Measurements from ENCODE around the gene PODXL2.

PODXL2 gene

DNA sequence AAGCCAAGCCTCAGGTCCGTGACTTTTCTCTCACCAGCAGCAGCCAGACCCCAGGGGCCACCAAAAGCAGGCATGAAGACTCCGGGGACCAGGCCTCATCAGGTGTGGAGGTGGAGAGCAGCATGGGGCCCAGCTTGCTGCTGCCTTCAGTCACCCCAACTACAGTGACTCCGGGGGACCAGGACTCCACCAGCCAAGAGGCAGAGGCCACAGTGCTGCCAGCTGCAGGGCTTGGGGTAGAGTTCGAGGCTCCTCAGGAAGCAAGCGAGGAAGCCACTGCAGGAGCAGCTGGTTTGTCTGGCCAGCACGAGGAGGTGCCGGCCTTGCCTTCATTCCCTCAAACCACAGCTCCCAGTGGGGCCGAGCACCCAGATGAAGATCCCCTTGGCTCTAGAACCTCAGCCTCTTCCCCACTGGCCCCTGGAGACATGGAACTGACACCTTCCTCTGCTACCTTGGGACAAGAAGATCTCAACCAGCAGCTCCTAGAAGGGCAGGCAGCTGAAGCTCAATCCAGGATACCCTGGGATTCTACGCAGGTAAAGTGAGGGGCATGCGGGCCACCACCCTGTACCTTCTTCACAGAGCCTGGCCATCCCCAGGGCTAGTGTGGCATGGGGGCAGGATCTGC is 31.8 kb downstream of the PODXL2 start:
- no peak for DNase-seq

DNA sequence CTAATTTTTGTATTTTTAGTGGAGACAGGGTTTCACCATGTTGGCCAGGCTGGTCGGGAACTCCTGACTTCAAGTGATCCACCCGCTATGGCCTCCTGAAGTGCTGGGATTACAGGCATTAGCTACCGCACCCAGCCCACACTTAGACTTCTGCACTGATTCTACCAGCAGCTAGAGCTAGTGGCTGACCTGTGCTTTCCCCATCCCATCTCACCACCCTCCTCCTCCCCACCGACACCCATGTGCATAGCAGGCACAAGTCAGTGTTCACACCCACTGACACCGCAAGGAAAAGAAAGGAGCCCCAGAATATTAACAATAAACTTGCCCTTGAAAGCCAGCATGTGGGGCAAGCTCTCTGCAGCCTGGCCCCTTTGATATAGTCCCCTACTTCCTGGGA is 32.6 kb downstream of the PODXL2 start:
- no peak for DNase-seq

- DNase-seq, result no peak
These were observed 33.0 kb downstream of the PODXL2 start for GRCh38 chr3:127662001-127662469.

DNA sequence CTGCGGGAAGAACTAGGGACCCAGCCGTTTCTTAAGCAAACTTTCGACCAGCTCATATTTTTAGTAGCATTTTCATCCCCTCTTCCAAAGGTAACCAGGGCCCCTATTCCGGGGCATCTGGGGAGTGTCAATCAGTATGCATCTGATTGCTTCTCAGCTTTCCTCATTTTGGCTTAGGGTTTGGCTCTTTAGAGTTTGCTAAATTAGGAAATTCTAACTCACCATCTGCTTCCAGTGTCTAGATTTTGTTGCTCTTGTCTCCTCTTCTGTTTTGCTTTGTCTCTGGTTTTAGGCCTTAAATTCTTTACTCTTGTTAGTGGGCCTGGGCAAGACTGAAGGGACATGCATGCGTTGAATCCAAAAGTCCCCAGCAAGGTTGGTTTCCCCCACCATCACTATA is 34.2 kb downstream of the PODXL2 start:
- no peak for DNase-seq

DNA sequence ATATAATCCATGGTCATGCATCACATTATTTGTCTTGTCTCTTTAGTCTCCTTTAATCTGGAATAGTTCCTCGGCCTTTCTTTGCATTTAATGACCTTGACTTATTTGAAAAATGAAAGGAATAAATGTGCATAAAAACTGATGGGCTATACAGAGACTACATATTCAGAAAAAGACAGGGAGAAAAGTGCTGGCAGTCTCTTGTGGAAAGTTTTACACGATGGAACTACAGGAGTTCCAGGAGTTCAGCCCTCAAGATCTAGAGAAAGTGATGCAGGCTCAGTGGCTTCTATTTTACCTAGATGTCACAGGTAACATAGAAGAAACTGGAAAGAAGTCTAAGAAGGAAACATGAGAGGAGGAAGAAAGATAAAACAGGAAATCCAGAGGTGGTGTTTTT is 36.2 kb downstream of the PODXL2 start:
- no peak for DNase-seq

DNA sequence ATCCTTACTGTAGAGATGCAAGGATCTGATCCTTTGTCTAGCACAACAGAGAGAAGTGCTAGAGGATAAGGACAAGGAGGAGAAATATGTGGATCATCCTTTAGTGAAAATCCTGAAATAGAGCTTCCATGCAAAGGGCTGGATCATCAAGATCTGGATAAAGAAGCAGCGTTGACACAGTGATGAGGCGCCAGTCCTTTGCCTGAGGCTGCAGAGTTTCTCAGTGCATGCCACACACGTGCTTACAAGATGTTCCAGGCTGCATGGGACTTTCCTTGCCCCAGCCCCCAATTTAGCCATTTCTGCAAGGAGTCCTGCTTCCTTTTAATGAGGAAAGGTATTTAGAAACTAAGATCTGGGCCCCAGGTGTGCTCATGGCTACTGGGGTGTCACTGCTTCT is 36.6 kb downstream of the PODXL2 start:
- no peak for DNase-seq

DNA sequence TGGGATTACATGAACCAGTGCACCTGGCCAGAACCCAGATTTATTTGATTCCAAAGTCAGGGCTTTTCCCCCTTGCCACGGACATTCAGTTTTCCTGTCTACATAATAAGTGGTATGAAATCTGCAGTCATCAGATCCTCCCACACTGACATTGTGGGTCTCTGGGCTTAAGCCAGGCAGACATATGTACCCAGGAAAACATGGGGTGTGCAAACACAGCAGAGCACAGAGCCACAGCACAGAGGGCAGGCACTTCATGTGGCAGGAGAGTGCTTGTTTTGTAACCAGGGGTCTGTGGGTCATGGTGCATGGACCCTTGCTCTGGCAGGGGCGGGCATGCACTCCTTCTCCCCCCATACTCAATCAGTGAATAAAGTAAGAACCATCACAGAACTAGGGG is 37.7 kb downstream of the PODXL2 start:
- DNase-seq, result no peak

DNA sequence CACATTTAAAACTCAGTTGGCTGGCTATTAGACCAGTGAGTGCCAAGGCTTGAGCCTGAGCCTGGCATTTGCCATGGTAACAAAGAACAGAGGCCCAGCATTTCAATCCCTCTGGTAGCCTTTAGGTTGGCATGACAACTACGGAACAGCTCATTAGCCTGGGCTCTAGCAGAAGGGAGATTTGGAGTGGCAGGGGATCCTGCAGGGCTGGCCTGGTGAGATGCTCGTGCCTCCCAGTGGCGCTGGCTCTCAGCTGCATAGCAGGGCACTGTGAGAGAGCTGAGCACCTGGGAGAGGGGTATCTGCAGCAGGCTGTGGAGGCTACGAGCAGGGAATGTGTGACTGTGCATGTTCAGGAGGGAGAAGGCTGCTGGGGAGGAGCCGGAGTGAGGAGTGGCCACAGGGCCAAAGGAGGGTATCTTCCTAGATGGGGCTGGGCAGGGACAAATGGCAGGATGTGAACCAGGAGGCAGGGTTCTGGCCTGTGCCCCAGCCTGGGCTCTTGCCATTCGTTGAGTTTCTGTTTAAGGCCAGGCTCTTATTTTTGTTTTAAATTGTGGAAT is 38.2 kb downstream of the PODXL2 start:
- no peak for DNase-seq

DNA sequence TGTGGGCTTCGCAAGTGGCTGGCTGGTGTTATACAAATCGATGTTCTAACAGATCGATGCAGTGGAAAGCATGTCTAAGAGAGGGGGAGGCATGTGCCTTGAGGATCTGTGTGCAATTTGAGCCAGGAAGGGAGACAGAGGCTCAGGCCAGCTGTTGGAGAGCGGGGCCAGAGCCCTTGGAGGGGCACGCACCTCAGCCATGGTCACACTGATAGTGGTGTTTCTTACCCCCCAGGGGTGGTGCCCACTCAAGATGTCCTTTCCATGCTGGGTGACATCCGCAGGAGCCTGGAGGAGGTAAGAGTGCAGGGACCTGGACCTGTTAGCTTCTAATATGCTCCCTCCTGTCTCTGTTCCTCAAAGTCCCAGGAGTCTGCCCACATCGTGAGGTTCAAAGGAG is 39.9 kb downstream of the PODXL2 start:
- no peak for DNase-seq

DNA sequence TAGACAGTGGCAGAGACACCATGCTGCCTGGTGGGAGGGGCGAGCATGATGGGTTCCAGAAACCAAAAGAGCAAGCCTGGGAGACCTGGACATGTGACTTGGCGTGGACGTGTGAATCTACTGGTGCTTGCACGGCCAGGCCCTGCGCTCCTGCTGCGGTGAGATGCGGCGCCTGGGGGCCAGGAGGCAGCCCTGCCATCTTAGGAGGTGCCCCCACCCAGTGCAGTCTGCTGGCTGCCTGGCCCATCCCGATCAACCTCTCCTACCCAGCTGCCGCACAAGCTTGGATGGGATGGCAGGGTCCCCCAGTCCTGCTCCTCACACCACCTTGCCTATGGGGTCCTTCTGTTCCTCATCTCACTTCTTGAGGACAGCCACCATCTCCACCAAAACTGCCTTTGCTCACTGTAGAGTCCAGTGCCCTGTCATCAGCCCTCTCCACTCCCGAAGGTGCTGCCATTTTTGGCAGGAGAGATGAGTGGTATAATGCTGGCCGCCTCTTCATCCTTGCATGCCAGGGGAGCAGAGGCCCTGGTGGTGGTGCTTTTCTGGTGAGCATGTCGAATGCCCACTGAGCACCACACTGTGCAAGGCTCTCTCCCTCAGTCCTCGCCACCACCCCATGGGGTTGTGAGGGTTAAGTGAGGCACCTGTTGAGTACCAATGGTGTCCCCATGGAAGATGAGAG is 40.7 kb downstream of the PODXL2 start:
- no peak for DNase-seq

- no peak for DNase-seq
These were observed 41.2 kb downstream of the PODXL2 start for GRCh38 chr3:127670229-127670559.

GRCh38 chr3:127670761-127671522 is 42.0 kb downstream of the PODXL2 start:
- DNase-seq, result no peak

GRCh38 chr3:127671523-127672428 is 42.8 kb downstream of the PODXL2 start:
- no peak for DNase-seq

GRCh38 chr3:127672429-127673190 is 43.6 kb downstream of the PODXL2 start, which contains the start of gene ABTB1:
Gene ABTB1, plus strand, starts transcription at chr3:127672952. Its CDS starts 74 bp downstream, at chr3:127673026.
- peak; percentile 75 for DNase-seq

DNA sequence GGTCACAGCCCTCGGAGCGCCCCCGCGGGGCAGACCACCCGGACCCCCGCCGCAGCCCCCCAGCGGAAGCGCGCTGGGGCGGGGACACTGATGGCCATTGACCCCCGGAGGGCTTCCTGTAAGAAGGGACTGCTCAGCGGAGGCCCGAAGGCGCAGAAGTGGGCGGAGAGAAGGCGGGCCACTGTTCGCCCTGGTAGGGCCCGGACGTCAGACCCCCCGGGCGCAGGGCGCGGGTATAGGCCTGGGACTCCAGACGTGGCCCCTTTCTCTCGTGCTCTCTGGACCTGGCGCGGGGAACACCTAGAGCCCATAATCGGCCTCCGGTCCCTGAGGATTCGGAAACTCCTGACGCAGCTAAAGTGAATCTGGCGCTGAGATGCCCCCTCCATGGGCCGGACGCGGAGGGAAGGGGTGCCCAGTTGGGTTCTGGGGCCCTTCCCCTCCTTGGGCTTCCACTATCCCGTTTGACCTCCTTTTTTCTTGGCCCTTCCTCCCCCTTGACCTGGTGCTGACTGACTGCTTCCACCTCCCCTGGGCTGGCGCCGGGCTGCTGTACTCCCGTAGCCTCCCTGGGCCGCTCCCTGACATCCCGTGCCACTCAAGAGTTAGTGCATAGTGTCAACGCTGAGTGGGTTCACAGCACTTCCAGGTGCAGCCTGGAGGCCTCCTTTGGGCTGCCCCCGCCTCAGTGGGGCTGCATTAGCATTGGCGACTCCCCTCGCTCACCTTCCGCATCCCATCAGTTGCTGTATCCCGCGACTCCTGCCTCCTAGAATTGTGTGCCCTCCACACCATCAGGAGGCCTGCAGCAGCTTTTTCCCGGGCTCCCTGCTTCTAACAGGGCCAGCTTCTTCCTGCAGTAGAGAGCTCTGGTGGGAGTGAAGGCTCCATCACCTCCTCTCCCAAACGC is 44.5 kb downstream of the PODXL2 start:
- DNase-seq, result peak; percentile 47

DNA sequence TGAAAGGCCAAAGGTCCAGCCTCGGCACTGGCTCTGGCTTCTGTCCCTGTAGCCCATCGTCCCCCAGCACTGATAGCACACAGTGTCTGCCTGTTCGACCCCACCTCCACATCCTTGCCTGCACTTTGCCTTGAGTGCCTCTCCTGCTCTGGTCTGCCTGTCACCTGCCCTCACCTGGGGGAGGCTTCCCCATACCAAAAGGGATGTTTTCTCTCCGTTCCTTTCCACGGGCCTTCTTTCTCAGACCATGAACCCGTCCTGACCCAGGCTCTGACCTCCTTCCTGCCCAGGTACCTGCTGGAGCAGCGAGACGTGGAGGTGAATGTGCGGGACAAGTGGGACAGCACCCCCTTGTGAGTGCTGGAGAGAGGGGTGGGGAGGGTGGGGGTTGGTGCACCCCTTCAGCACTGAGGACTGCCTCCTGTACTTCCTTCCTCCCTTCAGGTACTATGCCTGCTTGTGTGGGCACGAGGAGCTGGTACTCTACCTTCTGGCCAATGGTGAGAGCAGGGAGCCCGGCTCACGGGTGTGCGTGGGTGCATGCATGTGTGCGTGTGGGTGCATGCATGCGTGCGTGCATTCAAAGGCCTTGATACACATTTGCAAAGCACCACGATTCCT is 45.2 kb downstream of the PODXL2 start:
- no peak for DNase-seq

GRCh38 chr3:127674790-127675189 is 45.8 kb downstream of the PODXL2 start:
- no peak for DNase-seq

DNA sequence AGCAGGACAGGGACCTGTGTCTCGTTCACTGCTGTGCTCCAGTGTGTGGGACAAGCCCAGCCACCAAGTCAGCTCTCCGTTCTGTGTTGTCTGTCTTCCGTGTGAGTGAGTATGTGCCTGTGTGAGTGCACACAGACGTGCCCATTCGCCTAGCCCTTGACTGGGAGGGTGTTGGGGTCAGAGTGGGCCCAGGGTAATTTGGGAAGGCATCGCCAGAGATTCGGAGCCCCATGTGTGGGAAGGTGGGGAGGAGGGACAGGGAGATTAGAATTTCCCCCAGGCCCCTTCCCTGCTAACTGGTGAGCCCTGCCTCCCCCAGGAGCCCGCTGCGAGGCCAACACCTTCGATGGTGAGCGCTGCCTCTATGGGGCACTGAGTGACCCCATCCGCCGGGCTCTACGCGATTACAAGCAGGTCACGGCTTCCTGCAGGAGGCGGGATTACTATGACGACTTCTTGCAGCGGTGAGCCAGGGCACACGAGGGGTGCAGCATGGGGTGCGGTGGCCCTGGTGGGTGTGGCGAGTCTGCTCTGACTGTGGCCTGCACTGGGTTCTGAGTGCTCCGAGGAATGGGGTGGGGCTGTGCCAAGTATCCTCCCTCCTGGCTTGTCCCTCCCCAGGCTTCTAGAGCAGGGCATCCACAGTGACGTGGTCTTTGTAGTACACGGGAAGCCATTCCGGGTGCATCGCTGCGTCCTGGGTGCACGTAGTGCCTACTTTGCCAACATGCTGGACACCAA is 46.8 kb downstream of the PODXL2 start:
- no peak for DNase-seq

DNA sequence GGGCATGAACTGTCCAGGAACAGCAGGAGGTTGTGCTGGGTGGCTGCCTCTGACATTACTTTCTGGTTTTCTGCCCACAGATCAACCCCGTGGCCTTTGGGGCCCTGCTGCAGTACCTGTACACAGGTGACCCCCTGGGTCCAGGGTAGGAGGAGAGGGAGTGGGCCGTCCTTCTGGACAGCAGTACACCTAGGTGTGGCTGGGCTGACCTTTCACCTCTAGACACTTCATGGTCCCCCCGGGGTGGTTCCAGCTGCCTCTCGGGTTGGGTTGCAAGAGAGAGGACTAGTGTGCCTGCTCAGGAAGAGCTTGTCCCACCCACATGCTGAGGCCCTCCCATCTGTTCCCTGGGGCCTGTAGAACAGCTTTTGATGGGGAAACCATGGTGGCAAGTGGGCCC is 47.5 kb downstream of the PODXL2 start:
- no peak for DNase-seq

Measured in activated gamma-delta T cell (primary cell).